K562 (cell line): ENCODE results near the gene AKAP7. TPM values are rescaled to one million over a fixed set of nuclear protein-coding genes. Genes with fewer than 3 reads are reported as not detected.

Experiments
- ATF1 ChIP-seq, 2 experiments: fragments of 450-650 bp in 1 of 2; IDR thresholded peaks; 2 replicates each; pipeline ENCODE4 v1.6.1; 2016; ENCODE audit warnings: missing compliant biosample characterization in 1 of 2, missing genetic modification characterization in 1 of 2
- CHD2 ChIP-seq: IDR thresholded peaks from 2 replicates; pipeline ENCODE4 v1.6.1; 2011; ENCODE audit warnings: low read depth, low read length
- DACH1 ChIP-seq: fragments of 450-650 bp; IDR thresholded peaks from 2 replicates; pipeline ENCODE4 v1.6.1; 2018; ENCODE audit not compliant: partially characterized antibody
- GABPB2 ChIP-seq: fragments of 250-450 bp; sonication (Bioruptor Pico); conservative IDR thresholded peaks from 2 replicates; pipeline ENCODE4 v1.5.1; 2021; ENCODE audit warnings: mild to moderate bottlenecking
- HNRNPL ChIP-seq: fragments of 200-400 bp; formaldehyde crosslinking; IDR thresholded peaks from 2 replicates; pipeline ENCODE4 v1.6.1; 2017; ENCODE audit warnings: low read depth, mild to moderate bottlenecking, low read length
- KDM5B ChIP-seq: fragments of 200-600 bp; sonication (generic); IDR thresholded peaks from 2 replicates; pipeline ENCODE4 v1.6.1; 2012; ENCODE audit warnings: low read depth, mild to moderate bottlenecking, moderate library complexity, low read length, control low read depth, inconsistent platforms; ENCODE audit not compliant: insufficient replicate concordance
- SMAD4 ChIP-seq: fragments of 250-450 bp; sonication (Bioruptor Pico); conservative IDR thresholded peaks from 2 replicates; pipeline ENCODE4 v1.8.0; 2021; ENCODE audit warnings: inconsistent platforms, mild to moderate bottlenecking, moderate library complexity
- TGIF2 ChIP-seq: sonication (generic); formaldehyde crosslinking; IDR thresholded peaks from 2 replicates; pipeline ENCODE4 v1.8.1; 2022; ENCODE audit warnings: mild to moderate bottlenecking, missing genetic modification reagents, moderate library complexity
- U2AF1 ChIP-seq: fragments of 200-400 bp; formaldehyde crosslinking; optimal IDR thresholded peaks from 2 replicates; pipeline ENCODE3; 2017; ENCODE audit warnings: mild to moderate bottlenecking, low read depth, low read length, moderate library complexity
- USF1 ChIP-seq: sonication (generic); formaldehyde crosslinking; IDR thresholded peaks from 2 replicates; pipeline ENCODE4 v1.9.0; 2022; ENCODE audit warnings: mild to moderate bottlenecking, missing genetic modification reagents
- polyA plus RNA-seq, 8 experiments: library from polyadenylated mRNA; depleted of rRNA in 4 of 8; stranded (reverse) in 5 of 8; unstranded in 3 of 8; fragments of >200 nt; fragmentation: Nextera tagmentation in 2 of 8; fragmentation: Illumina TruSeq in 1 of 8; extraction: Ambion mirVana in 2 of 8; extraction: Trizol in 1 of 8; gene quantifications; 2 replicates each; pipeline versions ENCODE4 v1.2.1 to v1.2.3, GENCODE V29; 2011 to 2014; ENCODE audit warnings: inconsistent platforms in 1 of 8, missing spikeins in 1 of 8
- total RNA-seq, 7 experiments: library from RNA; depleted of rRNA in 6 of 7; stranded (reverse); fragments of >200 nt in 6 of 7; fragmentation: Illumina TruSeq in 2 of 7; extraction: Trizol in 2 of 7; gene quantifications; 2 replicates each; pipeline versions ENCODE4 v1.2.1 to v1.2.3, GENCODE V29; 2011 to 2021; ENCODE audit warnings: low replicate concordance in 1 of 7
- TF ChIP-seq, protein P1 (sequence below): fragments of 200-600 bp; sonication (generic); IDR thresholded peaks from one replicate; pipeline ENCODE4 v1.6.1; 2012; ENCODE audit warnings: mild to moderate bottlenecking, low read depth, low read length, inconsistent platforms
- TF ChIP-seq, protein P2 (sequence below): fragments of 450-650 bp; IDR thresholded peaks from 2 replicates; pipeline ENCODE4 v1.7.1; 2018; ENCODE audit warnings: mild to moderate bottlenecking, low read depth; ENCODE audit not compliant: partially characterized antibody

AKAP7 gene
- total and polyA plus RNA-seq, 9 of the 15 experiments (the other 6 are each of a cell fraction or from before 2014, with no cell fraction given): 0.82 to 2.6 (median 1.6) TPM

DNA sequence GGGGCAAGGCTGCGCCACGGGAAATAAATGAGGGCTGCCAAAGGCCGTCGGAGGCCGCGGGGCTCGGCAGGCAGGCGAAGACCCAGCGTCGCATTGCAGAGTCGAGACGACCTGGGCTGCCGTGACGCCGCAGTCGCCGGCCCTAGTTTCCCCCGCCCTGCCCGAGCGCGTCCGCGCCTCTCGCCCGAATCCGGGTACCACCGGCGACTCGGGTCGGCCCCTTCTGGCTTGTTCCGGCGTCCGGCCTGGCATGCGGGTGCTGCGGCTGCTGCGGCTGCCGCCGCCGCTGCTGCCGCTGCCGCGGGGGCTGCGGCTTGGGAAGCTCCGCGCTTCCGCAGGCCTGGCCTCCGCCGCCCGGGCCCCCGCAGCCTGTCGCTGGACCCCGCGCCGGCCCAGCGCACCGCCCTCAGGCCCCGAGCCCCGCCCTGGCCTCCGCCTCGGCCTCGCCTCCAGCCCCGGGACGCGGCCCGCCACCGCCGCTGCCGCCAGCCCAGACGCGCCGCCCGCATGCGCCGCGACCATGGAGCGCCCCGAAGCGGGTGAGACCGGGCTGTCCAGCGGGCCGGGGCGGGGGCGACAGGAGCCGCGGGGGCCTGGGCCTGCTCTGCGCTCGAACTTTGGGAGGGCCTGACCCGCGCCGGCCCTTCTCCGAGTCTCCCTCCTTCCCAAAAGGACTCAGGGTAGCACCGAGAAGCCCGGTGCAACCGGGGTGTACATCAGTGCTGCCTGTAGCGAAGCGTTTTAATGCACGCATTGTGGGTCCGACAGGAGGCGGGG lies at the start of gene AKAP7 (continued):
- TF ChIP-seq, protein P1, sequence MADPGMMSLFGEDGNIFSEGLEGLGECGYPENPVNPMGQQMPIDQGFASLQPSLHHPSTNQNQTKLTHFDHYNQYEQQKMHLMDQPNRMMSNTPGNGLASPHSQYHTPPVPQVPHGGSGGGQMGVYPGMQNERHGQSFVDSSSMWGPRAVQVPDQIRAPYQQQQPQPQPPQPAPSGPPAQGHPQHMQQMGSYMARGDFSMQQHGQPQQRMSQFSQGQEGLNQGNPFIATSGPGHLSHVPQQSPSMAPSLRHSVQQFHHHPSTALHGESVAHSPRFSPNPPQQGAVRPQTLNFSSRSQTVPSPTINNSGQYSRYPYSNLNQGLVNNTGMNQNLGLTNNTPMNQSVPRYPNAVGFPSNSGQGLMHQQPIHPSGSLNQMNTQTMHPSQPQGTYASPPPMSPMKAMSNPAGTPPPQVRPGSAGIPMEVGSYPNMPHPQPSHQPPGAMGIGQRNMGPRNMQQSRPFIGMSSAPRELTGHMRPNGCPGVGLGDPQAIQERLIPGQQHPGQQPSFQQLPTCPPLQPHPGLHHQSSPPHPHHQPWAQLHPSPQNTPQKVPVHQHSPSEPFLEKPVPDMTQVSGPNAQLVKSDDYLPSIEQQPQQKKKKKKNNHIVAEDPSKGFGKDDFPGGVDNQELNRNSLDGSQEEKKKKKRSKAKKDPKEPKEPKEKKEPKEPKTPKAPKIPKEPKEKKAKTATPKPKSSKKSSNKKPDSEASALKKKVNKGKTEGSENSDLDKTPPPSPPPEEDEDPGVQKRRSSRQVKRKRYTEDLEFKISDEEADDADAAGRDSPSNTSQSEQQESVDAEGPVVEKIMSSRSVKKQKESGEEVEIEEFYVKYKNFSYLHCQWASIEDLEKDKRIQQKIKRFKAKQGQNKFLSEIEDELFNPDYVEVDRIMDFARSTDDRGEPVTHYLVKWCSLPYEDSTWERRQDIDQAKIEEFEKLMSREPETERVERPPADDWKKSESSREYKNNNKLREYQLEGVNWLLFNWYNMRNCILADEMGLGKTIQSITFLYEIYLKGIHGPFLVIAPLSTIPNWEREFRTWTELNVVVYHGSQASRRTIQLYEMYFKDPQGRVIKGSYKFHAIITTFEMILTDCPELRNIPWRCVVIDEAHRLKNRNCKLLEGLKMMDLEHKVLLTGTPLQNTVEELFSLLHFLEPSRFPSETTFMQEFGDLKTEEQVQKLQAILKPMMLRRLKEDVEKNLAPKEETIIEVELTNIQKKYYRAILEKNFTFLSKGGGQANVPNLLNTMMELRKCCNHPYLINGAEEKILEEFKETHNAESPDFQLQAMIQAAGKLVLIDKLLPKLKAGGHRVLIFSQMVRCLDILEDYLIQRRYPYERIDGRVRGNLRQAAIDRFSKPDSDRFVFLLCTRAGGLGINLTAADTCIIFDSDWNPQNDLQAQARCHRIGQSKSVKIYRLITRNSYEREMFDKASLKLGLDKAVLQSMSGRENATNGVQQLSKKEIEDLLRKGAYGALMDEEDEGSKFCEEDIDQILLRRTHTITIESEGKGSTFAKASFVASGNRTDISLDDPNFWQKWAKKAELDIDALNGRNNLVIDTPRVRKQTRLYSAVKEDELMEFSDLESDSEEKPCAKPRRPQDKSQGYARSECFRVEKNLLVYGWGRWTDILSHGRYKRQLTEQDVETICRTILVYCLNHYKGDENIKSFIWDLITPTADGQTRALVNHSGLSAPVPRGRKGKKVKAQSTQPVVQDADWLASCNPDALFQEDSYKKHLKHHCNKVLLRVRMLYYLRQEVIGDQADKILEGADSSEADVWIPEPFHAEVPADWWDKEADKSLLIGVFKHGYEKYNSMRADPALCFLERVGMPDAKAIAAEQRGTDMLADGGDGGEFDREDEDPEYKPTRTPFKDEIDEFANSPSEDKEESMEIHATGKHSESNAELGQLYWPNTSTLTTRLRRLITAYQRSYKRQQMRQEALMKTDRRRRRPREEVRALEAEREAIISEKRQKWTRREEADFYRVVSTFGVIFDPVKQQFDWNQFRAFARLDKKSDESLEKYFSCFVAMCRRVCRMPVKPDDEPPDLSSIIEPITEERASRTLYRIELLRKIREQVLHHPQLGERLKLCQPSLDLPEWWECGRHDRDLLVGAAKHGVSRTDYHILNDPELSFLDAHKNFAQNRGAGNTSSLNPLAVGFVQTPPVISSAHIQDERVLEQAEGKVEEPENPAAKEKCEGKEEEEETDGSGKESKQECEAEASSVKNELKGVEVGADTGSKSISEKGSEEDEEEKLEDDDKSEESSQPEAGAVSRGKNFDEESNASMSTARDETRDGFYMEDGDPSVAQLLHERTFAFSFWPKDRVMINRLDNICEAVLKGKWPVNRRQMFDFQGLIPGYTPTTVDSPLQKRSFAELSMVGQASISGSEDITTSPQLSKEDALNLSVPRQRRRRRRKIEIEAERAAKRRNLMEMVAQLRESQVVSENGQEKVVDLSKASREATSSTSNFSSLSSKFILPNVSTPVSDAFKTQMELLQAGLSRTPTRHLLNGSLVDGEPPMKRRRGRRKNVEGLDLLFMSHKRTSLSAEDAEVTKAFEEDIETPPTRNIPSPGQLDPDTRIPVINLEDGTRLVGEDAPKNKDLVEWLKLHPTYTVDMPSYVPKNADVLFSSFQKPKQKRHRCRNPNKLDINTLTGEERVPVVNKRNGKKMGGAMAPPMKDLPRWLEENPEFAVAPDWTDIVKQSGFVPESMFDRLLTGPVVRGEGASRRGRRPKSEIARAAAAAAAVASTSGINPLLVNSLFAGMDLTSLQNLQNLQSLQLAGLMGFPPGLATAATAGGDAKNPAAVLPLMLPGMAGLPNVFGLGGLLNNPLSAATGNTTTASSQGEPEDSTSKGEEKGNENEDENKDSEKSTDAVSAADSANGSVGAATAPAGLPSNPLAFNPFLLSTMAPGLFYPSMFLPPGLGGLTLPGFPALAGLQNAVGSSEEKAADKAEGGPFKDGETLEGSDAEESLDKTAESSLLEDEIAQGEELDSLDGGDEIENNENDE: no peak
- TF ChIP-seq USF1 (CRISPR knock-in tag) (no peak), CHD2 (0 out of 2 replicates have a peak, but pooled peaks have one; percentile 19), HNRNPL (no peak), TGIF2 (CRISPR knock-in tag) (no peak), DACH1 (no peak), ATF1 (CRISPR knock-in tag; IDR thresholded peaks at IDR 0.05) (no peak), ATF1 (tag; IDR thresholded peaks at IDR 0.05) (no peak), SMAD4 (no peak), U2AF1 (no peak), GABPB2 (CRISPR knock-in tag) (no peak), KDM5B (no peak)
- TF ChIP-seq, protein P2, sequence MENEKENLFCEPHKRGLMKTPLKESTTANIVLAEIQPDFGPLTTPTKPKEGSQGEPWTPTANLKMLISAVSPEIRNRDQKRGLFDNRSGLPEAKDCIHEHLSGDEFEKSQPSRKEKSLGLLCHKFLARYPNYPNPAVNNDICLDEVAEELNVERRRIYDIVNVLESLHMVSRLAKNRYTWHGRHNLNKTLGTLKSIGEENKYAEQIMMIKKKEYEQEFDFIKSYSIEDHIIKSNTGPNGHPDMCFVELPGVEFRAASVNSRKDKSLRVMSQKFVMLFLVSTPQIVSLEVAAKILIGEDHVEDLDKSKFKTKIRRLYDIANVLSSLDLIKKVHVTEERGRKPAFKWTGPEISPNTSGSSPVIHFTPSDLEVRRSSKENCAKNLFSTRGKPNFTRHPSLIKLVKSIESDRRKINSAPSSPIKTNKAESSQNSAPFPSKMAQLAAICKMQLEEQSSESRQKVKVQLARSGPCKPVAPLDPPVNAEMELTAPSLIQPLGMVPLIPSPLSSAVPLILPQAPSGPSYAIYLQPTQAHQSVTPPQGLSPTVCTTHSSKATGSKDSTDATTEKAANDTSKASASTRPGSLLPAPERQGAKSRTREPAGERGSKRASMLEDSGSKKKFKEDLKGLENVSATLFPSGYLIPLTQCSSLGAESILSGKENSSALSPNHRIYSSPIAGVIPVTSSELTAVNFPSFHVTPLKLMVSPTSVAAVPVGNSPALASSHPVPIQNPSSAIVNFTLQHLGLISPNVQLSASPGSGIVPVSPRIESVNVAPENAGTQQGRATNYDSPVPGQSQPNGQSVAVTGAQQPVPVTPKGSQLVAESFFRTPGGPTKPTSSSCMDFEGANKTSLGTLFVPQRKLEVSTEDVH: no peak
